IPS-18a (cell line): ENCODE data around the gene CYP3A4.
"Not testable (repeated sequence)": the region's sequence is repeated elsewhere in the genome, so short reads cannot be mapped to it uniquely, and the experiment has no call there.

Experiments used
- H3K27ac ChIP-seq: one replicate; pipeline ENCODE4 v1.5.1; 2013; ENCODE audit warnings: low read length
- H3K27me3 ChIP-seq: one replicate; pipeline ENCODE4 v1.6.1; 2013; ENCODE audit warnings: mild to moderate bottlenecking, low read length; ENCODE audit not compliant: control insufficient read depth, insufficient read depth
- H3K36me3 ChIP-seq: one replicate; pipeline ENCODE4 v1.6.1; 2013; ENCODE audit warnings: low read depth, low read length; ENCODE audit not compliant: control insufficient read depth
- H3K4me1 ChIP-seq: one replicate; pipeline ENCODE4 v1.6.1; 2013; ENCODE audit warnings: low read depth, low read length; ENCODE audit not compliant: control insufficient read depth
- H3K4me3 ChIP-seq: one replicate; pipeline ENCODE4 v1.5.1; 2013; ENCODE audit warnings: low read length
- H3K9ac ChIP-seq: one replicate; pipeline ENCODE4 v1.6.1; 2013; ENCODE audit warnings: mild to moderate bottlenecking, low read length, moderate library complexity
- H3K9me3 ChIP-seq: one replicate; pipeline ENCODE4 v1.6.1; 2013; ENCODE audit warnings: low read depth, low read length; ENCODE audit not compliant: control insufficient read depth

Gene CYP3A4

GRCh38 chr7:99731638-99732374, 52.2 kb downstream of the CYP3A4 start:
- Histone ChIP-seq H3K36me3 (no peaks in the 10 kb centered on the region), H3K4me3 (no peak overlapping the region), H3K27me3 (no peaks in the 10 kb centered on the region), H3K9ac (no peak overlapping the region), H3K4me1 (no peaks in the 10 kb centered on the region), H3K27ac (no peak overlapping the region), H3K9me3 (no peaks in the 10 kb centered on the region)

DNA sequence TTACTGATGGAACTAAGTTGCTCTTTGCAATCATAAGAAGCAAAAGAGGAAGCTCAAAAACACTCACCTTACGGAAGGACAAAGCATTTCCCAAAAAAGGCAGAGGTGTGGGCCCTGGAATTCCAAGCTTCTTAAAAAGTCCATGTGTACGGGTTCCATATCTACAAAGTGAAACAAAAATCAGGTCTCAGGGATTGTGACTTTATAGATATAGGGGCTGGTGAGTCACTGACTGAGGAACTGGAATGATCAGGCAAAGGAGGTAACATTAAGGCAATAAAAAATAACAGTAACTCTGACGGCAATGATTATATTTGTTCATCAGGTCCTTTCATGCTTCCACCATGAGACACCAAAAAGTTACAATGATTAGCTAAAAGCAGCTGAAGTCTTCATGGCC, 53.0 kb downstream of the CYP3A4 start:
- H3K9ac ChIP-seq = no peak overlapping the region
- H3K27me3 ChIP-seq = no peaks in the 10 kb centered on the region
- no peak overlapping the region for H3K27ac ChIP-seq
- H3K4me3 ChIP-seq = no peak overlapping the region
- no peaks in the 10 kb centered on the region for H3K36me3 ChIP-seq
- no peaks in the 10 kb centered on the region for H3K9me3 ChIP-seq
- no peaks in the 10 kb centered on the region for H3K4me1 ChIP-seq

- H3K4me1 ChIP-seq = no peaks in the 10 kb centered on the region
- no peaks in the 10 kb centered on the region for H3K9me3 ChIP-seq
- no peak overlapping the region for H3K4me3 ChIP-seq
- no peaks in the 10 kb centered on the region for H3K27me3 ChIP-seq
- H3K9ac ChIP-seq = no peak overlapping the region
- H3K27ac ChIP-seq = no peak overlapping the region
- no peaks in the 10 kb centered on the region for H3K36me3 ChIP-seq
Observed at GRCh38 chr7:99730238-99730810, 53.7 kb downstream of the CYP3A4 start.

DNA sequence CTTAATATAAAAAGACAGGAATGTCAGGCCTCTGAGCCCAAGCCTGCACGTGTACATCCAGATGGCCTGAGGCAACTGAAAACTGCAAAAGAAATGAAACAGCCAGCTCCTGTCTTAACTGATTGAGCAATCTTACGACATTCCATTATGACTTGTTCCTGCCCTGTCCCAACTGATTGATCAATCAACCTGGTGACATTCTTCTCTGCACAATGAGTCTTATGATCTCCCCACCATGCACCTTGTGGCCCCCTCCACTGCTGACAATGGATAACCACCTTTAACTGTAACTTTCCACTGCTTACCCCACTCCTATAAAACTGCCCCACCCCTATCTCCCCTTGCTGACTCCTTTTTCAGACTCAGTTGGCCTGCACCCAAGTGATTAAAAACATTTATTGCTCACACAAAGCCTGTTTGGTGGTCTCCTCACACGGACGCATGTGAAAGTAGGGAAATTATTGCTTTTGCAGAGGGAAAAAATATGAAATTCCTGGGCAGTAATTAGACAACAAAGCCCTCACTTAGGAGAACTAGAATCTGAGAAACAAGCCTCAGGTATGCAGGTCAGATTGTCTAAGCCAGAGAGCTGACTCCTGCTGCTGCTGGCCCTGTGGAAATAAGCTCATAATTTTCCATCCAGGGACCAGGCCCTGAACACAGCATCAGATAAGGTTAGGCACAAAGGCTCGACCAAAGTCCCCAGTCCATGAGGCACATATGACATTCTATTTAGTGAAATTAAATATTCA, 54.3 kb downstream of the CYP3A4 start:
- Histone ChIP-seq H3K27me3 (no peaks in the 10 kb centered on the region), H3K9me3 (no peaks in the 10 kb centered on the region), H3K4me1 (no peaks in the 10 kb centered on the region), H3K4me3 (no peak overlapping the region), H3K9ac (no peak overlapping the region), H3K27ac (no peak overlapping the region), H3K36me3 (no peaks in the 10 kb centered on the region)

GRCh38 chr7:99728615-99729014, 55.4 kb downstream of the CYP3A4 start:
- H3K36me3 ChIP-seq = no peaks in the 10 kb centered on the region
- no peaks in the 10 kb centered on the region for H3K4me1 ChIP-seq
- H3K9ac ChIP-seq = no peak overlapping the region
- H3K27me3 ChIP-seq = no peaks in the 10 kb centered on the region
- no peaks in the 10 kb centered on the region for H3K9me3 ChIP-seq
- no peak overlapping the region for H3K4me3 ChIP-seq
- H3K27ac ChIP-seq = no peak overlapping the region

GRCh38 chr7:99723201-99723600, 60.8 kb downstream of the CYP3A4 start:
- H3K27ac ChIP-seq = not testable (repeated sequence)

GRCh38 chr7:99720800-99721595, 63.0 kb downstream of the CYP3A4 start:
- Histone ChIP-seq H3K36me3 (no peaks in the 10 kb centered on the region), H3K4me1 (no peaks in the 10 kb centered on the region), H3K27ac (no peak overlapping the region), H3K9me3 (no peaks in the 10 kb centered on the region), H3K27me3 (peaks cover 3% of the 10 kb centered on the region), H3K9ac (no peak overlapping the region), H3K4me3 (no peak overlapping the region)

More at GRCh38 chr7:99723201-99723600, 60.8 kb downstream of the CYP3A4 start:
- not testable (repeated sequence) for H3K27me3 ChIP-seq, H3K4me3 ChIP-seq, H3K9me3 ChIP-seq, H3K4me1 ChIP-seq, H3K9ac ChIP-seq, H3K36me3 ChIP-seq

GRCh38 chr7:99719996-99720769, 63.8 kb downstream of the CYP3A4 start:
- H3K27me3 ChIP-seq = peaks cover 3% of the 10 kb centered on the region
- no peaks in the 10 kb centered on the region for H3K36me3 ChIP-seq
- H3K27ac ChIP-seq = no peak overlapping the region
- H3K4me1 ChIP-seq = no peaks in the 10 kb centered on the region
- H3K9ac ChIP-seq = no peak overlapping the region
- H3K9me3 ChIP-seq = no peaks in the 10 kb centered on the region
- H3K4me3 ChIP-seq = no peak overlapping the region

DNA sequence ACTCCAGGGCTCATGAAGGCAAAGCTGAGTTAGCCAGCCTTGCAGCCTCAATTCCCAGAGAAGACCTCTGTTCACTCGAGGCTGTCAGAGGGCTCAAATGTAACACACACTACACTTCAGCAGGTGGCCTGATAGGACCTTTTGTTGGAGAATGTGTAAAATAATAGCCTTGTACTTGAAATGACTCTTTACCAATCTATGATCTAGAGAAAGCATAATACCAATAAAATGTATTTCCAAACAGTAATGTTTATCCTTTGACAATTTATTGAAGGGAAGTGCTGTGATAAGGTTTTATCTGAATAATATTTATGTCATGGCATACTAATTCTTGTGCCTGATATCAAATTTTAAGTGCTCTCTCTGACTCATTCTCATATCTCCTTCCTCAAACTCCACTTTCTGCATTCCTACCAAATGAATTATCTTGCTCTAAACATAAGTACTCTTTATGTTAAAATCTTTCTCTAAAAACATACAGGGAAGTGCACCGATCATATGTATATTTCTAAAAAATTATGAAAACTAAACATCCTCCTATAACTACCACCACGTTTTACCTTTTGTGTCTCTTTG, 69.9 kb downstream of the CYP3A4 start:
- Histone ChIP-seq H3K4me3 (no peak overlapping the region), H3K36me3 (no peaks in the 10 kb centered on the region), H3K4me1 (no peaks in the 10 kb centered on the region), H3K27me3 (no peaks in the 10 kb centered on the region), H3K9ac (no peak overlapping the region), H3K27ac (no peak overlapping the region), H3K9me3 (no peaks in the 10 kb centered on the region)

GRCh38 chr7:99709838-99710578, 74.0 kb downstream of the CYP3A4 start:
- Histone ChIP-seq H3K4me1 (no peaks in the 10 kb centered on the region), H3K9me3 (peaks cover 4% of the 10 kb centered on the region)

More at GRCh38 chr7:99709838-99710578, 74.0 kb downstream of the CYP3A4 start:
- Histone ChIP-seq H3K27ac (no peak overlapping the region), H3K9ac (no peak overlapping the region), H3K4me3 (no peak overlapping the region), H3K27me3 (no peaks in the 10 kb centered on the region), H3K36me3 (no peaks in the 10 kb centered on the region)
